HepG2 (cell line): Measurements from ENCODE around the gene CACNA1C. TPM values are rescaled to one million over a fixed set of nuclear protein-coding genes. Genes with fewer than 3 reads are reported as not detected.

Experiments
- CC2D1A ChIP-seq: sonication (generic); formaldehyde crosslinking; IDR thresholded peaks from 2 replicates; pipeline ENCODE4 v1.8.1; 2023; ENCODE audit warnings: mild to moderate bottlenecking, missing genetic modification reagents
- CCAR2 ChIP-seq: fragments of 200-400 bp; formaldehyde crosslinking; optimal IDR thresholded peaks from 2 replicates; pipeline ENCODE3; 2018; ENCODE audit warnings: low read depth, mild to moderate bottlenecking, low read length, moderate library complexity
- FOXK2 ChIP-seq: fragments of 450-650 bp; IDR thresholded peaks from 2 replicates; pipeline ENCODE4 v1.6.1; 2016
- GABPA ChIP-seq, 2 experiments: IDR thresholded peaks; 2 replicates each; pipeline ENCODE4 v1.6.1; 2011 to 2016; ENCODE audit warnings: low read depth in 2 of 2, low read length in 1 of 2, missing biosample characterization in 1 of 2, missing genetic modification characterization in 1 of 2
- IRF2 ChIP-seq: IDR thresholded peaks from 2 replicates; pipeline ENCODE4 v1.6.1; 2018; ENCODE audit warnings: missing genetic modification reagents, missing compliant biosample characterization
- MAFF ChIP-seq: IDR thresholded peaks from 2 replicates; pipeline ENCODE4 v1.6.1; 2011; ENCODE audit warnings: low read depth, low read length, improper control_type of control experiment
- MED8 ChIP-seq: sonication (generic); formaldehyde crosslinking; IDR thresholded peaks from 2 replicates; pipeline ENCODE4 v1.8.1; 2023; ENCODE audit warnings: mild to moderate bottlenecking, missing genetic modification reagents; ENCODE audit not compliant: insufficient replicate concordance
- MEIS2 ChIP-seq: sonication (generic); formaldehyde crosslinking; IDR thresholded peaks from 2 replicates; pipeline ENCODE4 v1.9.0; 2021; ENCODE audit warnings: mild to moderate bottlenecking, missing genetic modification reagents
- NFIB ChIP-seq: sonication (generic); formaldehyde crosslinking; IDR thresholded peaks from 2 replicates; pipeline ENCODE4 v1.9.0; 2021; ENCODE audit warnings: missing genetic modification reagents, mild to moderate bottlenecking, borderline replicate concordance
- NFYC ChIP-seq: IDR thresholded peaks from 2 replicates; pipeline ENCODE4 v1.6.1; 2016; ENCODE audit warnings: missing genetic modification reagents, missing compliant biosample characterization
- RFX1 ChIP-seq: fragments of 450-650 bp; IDR thresholded peaks from 2 replicates; pipeline ENCODE4 v1.6.1; 2017
- SMAD9 ChIP-seq: sonication (generic); formaldehyde crosslinking; IDR thresholded peaks from 2 replicates; pipeline ENCODE4 v1.5.1; 2020; ENCODE audit warnings: mild to moderate bottlenecking, missing genetic modification reagents
- SRF ChIP-seq: IDR thresholded peaks from 2 replicates; pipeline ENCODE4 v1.6.1; 2011; ENCODE audit warnings: mild to moderate bottlenecking, low read depth, low read length, moderate library complexity
- ZFP36L2 ChIP-seq: sonication (generic); formaldehyde crosslinking; IDR thresholded peaks from 2 replicates; pipeline ENCODE4 v1.4.0; 2020; ENCODE audit warnings: missing genetic modification reagents
- ZNF136 ChIP-seq: sonication (generic); formaldehyde crosslinking; IDR thresholded peaks from 2 replicates; pipeline ENCODE4 v1.8.1; 2022; ENCODE audit warnings: low read depth, mild to moderate bottlenecking, moderate library complexity, missing genetic modification reagents
- ZNF274 ChIP-seq: sonication (generic); formaldehyde crosslinking; IDR thresholded peaks from 2 replicates; pipeline ENCODE4 v1.5.1; 2020; ENCODE audit warnings: mild to moderate bottlenecking, missing genetic modification reagents
- ZNF333 ChIP-seq: sonication (generic); formaldehyde crosslinking; IDR thresholded peaks from 2 replicates; pipeline ENCODE4 v1.4.0; 2020; ENCODE audit warnings: mild to moderate bottlenecking, missing genetic modification reagents, borderline replicate concordance
- ZNF383 ChIP-seq: sonication (generic); formaldehyde crosslinking; IDR thresholded peaks from 2 replicates; pipeline ENCODE4 v1.4.0; 2020; ENCODE audit warnings: missing genetic modification reagents, mild to moderate bottlenecking, borderline replicate concordance
- ZNF557 ChIP-seq: sonication (generic); formaldehyde crosslinking; IDR thresholded peaks from 2 replicates; pipeline ENCODE4 v1.4.0; 2020; ENCODE audit warnings: missing genetic modification reagents
- ZSCAN20 ChIP-seq: sonication (generic); formaldehyde crosslinking; IDR thresholded peaks from 2 replicates; pipeline ENCODE4 v1.4.0; 2020; ENCODE audit warnings: missing genetic modification reagents, mild to moderate bottlenecking, borderline replicate concordance
- polyA plus RNA-seq, 8 experiments: library from polyadenylated mRNA; depleted of rRNA in 3 of 8; stranded (reverse) in 7 of 8; unstranded in 1 of 8; fragments of >200 nt; fragmentation: Illumina TruSeq in 4 of 8; extraction: Trizol in 4 of 8; gene quantifications; 2 replicates each; pipeline versions ENCODE4 v1.2.1 to v1.2.3, GENCODE V29; 2011 to 2016; ENCODE audit warnings: low read depth in 4 of 8, missing spikeins in 1 of 8, mixed read lengths in 1 of 8; ENCODE audit not compliant: insufficient read depth in 1 of 8
- total RNA-seq, 5 experiments: library from RNA; depleted of rRNA; stranded (reverse); fragments of >200 nt; fragmentation: Illumina TruSeq; extraction: Trizol; gene quantifications; 2 replicates each; pipeline ENCODE4 v1.2.3, GENCODE V29; 2016; ENCODE audit warnings: low read depth in 1 of 5
- TF ChIP-seq, protein P1 (sequence below): sonication (generic); formaldehyde crosslinking; IDR thresholded peaks from 2 replicates; pipeline ENCODE4 v1.4.0; 2020; ENCODE audit warnings: missing genetic modification reagents
- TF ChIP-seq, protein P2 (sequence below): sonication (generic); formaldehyde crosslinking; IDR thresholded peaks from 2 replicates; pipeline ENCODE4 v1.8.1; 2023; ENCODE audit warnings: missing genetic modification reagents, inconsistent platforms, borderline replicate concordance
- TF ChIP-seq, protein P3 (sequence below): sonication (generic); formaldehyde crosslinking; IDR thresholded peaks from 2 replicates; pipeline ENCODE4 v1.4.0; 2020; ENCODE audit warnings: missing genetic modification reagents

CACNA1C gene
- total and polyA plus RNA-seq, 2 of the 13 experiments (the other 11 are each of a cell fraction or from before 2014, with no cell fraction given): not detected

DNA sequence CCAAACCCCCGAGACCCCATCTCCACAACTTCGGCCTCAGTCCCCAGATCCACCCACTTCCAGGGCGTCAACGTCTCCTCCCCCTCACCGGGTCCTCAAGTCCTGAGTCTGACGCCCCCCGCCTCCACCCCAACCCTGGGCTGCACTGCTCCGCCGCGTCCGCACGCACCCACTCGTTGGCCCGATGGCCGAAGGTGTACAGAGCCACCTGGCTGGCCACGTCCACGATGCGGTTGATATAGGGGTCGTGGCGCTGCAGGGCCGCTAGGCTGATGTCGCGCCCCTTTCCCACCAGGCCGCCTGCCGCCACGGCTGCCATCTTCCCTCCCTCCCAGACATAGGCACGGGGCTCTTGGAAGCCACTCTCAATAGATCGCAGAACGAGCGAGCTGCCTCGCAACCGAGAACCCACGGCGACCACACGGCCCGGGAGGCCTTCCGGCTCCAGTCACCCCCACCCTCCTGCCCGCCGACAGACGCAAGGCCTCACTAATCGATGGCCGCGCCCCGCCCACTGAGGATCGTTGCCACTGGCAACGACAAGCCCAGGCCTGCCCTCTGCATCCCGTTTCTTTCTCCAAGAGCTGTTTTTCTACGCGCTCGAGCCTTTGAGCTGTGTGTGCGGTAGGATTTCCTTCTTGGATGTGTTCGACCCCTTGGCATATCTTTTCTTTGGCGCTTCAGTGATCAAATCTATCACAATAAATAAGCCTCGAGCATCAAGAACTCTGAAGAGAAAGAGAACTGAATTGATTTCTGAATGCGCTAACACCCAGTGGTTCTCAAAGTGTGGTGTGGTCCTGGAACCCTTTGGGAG is 48.5 kb upstream of the CACNA1C start, which contains the start of gene DCP1B (continued):
- TF ChIP-seq MED8 (CRISPR knock-in tag) (no peak), ZNF274 (CRISPR knock-in tag) (peak; percentile 99), SRF (peak; percentile 91), SMAD9 (peak; percentile 82; the same call in 1 of the 2 replicates), ZSCAN20 (CRISPR knock-in tag) (no peak), FOXK2 (peak; percentile 62; the same call in 1 of the 2 replicates), CCAR2 (no peak), NFIB (no peak), MAFF (no peak), GABPA (IDR thresholded peaks at IDR 0.05; ENCODE audit: low read depth, low read length) (no peak), GABPA (CRISPR knock-in tag; IDR thresholded peaks at IDR 0.05; ENCODE audit: low read depth) (peak; percentile 82), MEIS2 (CRISPR knock-in tag) (no peak; the same call in 1 of the 2 replicates), CC2D1A (CRISPR knock-in tag) (no peak), RFX1 (peak; percentile 95), ZFP36L2 (CRISPR knock-in tag) (no peak), ZNF383 (CRISPR knock-in tag) (0 out of 2 replicates have a peak, but pooled peaks have one; percentile 33), ZNF557 (CRISPR knock-in tag) (no peak), NFYC (CRISPR knock-in tag) (no peak; the same call in 1 of the 2 replicates), IRF2 (peak; percentile 87), ZNF333 (CRISPR knock-in tag) (no peak), ZNF136 (CRISPR knock-in tag) (0 out of 2 replicates have a peak, but pooled peaks have one; percentile 52)
- TF ChIP-seq, protein P1, sequence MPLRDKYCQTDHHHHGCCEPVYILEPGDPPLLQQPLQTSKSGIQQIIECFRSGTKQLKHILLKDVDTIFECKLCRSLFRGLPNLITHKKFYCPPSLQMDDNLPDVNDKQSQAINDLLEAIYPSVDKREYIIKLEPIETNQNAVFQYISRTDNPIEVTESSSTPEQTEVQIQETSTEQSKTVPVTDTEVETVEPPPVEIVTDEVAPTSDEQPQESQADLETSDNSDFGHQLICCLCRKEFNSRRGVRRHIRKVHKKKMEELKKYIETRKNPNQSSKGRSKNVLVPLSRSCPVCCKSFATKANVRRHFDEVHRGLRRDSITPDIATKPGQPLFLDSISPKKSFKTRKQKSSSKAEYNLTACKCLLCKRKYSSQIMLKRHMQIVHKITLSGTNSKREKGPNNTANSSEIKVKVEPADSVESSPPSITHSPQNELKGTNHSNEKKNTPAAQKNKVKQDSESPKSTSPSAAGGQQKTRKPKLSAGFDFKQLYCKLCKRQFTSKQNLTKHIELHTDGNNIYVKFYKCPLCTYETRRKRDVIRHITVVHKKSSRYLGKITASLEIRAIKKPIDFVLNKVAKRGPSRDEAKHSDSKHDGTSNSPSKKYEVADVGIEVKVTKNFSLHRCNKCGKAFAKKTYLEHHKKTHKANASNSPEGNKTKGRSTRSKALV: peak; percentile 22; the same call in 1 of the 2 replicates
- TF ChIP-seq, protein P2, sequence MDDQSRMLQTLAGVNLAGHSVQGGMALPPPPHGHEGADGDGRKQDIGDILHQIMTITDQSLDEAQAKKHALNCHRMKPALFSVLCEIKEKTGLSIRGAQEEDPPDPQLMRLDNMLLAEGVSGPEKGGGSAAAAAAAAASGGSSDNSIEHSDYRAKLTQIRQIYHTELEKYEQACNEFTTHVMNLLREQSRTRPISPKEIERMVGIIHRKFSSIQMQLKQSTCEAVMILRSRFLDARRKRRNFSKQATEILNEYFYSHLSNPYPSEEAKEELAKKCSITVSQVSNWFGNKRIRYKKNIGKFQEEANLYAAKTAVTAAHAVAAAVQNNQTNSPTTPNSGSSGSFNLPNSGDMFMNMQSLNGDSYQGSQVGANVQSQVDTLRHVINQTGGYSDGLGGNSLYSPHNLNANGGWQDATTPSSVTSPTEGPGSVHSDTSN: no peak
- TF ChIP-seq, protein P3, sequence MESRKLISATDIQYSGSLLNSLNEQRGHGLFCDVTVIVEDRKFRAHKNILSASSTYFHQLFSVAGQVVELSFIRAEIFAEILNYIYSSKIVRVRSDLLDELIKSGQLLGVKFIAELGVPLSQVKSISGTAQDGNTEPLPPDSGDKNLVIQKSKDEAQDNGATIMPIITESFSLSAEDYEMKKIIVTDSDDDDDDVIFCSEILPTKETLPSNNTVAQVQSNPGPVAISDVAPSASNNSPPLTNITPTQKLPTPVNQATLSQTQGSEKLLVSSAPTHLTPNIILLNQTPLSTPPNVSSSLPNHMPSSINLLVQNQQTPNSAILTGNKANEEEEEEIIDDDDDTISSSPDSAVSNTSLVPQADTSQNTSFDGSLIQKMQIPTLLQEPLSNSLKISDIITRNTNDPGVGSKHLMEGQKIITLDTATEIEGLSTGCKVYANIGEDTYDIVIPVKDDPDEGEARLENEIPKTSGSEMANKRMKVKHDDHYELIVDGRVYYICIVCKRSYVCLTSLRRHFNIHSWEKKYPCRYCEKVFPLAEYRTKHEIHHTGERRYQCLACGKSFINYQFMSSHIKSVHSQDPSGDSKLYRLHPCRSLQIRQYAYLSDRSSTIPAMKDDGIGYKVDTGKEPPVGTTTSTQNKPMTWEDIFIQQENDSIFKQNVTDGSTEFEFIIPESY (CRISPR knock-in tag): peak; percentile 52
